ENCODE data around the gene P2RX3.

Gene P2RX3

GRCh38 chr11:57403802-57404147 lies 65.6 kb downstream of the P2RX3 start:
- Histone ChIP-seq H3K9ac (no peak overlapping the region), H3K4me3 (no peak overlapping the region), H3K9me3 (no peaks in the 10 kb centered on the region), H4K20me1 (peaks cover 28% of the 10 kb centered on the region), H3K27ac (no peak overlapping the region), H3K4me2 (no peak overlapping the region), H3K36me3 (peaks cover 59% of the 10 kb centered on the region), H3K27me3 (no peaks in the 10 kb centered on the region), H3K4me1 (peaks cover 35% of the 10 kb centered on the region)
- TF ChIP-seq Cebpa-rat (IDR thresholded peaks at IDR 0.05) = no peak

DNA sequence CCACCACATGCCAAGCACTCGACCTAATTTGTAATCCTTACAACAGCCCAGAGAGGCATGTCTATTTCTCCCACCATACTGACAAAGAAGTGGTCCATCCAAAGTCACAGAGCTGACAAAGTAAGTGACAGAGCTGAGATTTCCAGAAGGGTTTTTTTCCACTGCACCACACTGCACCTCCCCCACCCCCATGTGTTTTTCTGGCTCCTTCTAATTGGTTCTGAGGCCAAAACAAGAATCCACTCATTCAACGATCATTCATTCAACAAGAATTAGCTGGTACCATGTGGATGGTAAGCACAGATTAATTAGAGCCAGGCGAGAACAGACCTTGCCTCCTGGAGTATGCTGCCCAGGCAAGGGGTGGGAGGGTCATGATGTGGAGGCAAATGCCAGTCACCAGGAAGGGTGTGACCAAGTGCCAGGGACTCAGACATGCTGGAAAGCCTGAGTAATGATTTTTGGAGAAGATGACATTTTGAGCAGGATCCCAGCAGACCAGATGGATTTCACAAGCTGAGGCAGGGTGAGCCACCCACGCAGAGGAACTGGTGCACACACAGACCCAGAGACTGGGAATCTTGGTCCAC lies 67.2 kb downstream of the P2RX3 start:
- Histone ChIP-seq H3K27me3 (no peaks in the 10 kb centered on the region), H3K4me1 (peaks cover 51% of the 10 kb centered on the region), H3K27ac (no peak overlapping the region), H3K4me3 (no peak overlapping the region), H3K36me3 (peaks cover 74% of the 10 kb centered on the region), H3K9ac (no peak overlapping the region), H3K9me3 (no peaks in the 10 kb centered on the region), H3K4me2 (peak overlapping the region; percentile 68), H4K20me1 (peaks cover 44% of the 10 kb centered on the region)
- no peak for TF ChIP-seq Cebpa-rat (IDR thresholded peaks at IDR 0.05)

DNA sequence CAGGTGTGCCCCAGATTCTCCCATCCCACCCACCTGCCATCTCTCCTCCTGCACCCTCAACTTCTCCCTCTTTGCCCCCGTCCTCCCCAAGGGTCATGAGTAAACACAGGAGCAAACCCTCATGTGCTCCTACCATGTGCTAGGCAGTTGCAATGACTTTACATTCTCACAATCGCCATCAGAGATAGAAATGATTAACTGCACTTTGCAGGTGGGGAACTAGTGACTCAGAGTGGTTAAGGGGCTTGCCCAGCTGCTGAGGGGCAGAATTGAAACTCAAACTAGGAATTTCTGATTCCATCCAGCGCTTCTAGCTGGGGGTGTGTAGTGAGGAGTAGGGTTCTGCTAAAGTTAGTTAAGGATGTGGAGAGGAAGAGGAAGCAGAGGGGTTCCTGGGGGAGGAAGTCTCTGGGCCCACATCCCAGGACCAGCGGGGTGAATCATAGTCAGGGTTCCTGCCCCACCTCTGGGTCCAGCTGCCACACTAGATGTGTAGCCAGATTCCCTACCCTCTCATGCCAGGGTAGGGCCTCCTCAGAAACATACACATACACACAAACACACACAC lies 68.3 kb downstream of the P2RX3 start:
- Histone ChIP-seq H3K4me3 (no peak overlapping the region), H4K20me1 (peaks cover 48% of the 10 kb centered on the region), H3K4me2 (peak overlapping the region; percentile 68), H3K9ac (peak overlapping the region; percentile 22; the same call in 1 of the 2 replicates), H3K27me3 (no peaks in the 10 kb centered on the region), H3K4me1 (peaks cover 55% of the 10 kb centered on the region), H3K36me3 (peaks cover 84% of the 10 kb centered on the region), H3K27ac (peak overlapping the region; percentile 58), H3K9me3 (peaks cover 9% of the 10 kb centered on the region)
- TF ChIP-seq Cebpa-rat (IDR thresholded peaks at IDR 0.05) = no peak

GRCh38 chr11:57407010-57407920 lies 69.1 kb downstream of the P2RX3 start:
- peaks cover 53% of the 10 kb centered on the region for H4K20me1 ChIP-seq
- peak overlapping the region; percentile 22; the same call in 1 of the 2 replicates for H3K9ac ChIP-seq
- H3K4me1 ChIP-seq = peaks cover 55% of the 10 kb centered on the region
- H3K4me2 ChIP-seq = peak overlapping the region; percentile 68
- H3K27me3 ChIP-seq = no peaks in the 10 kb centered on the region
- no peak for TF ChIP-seq Cebpa-rat (IDR thresholded peaks at IDR 0.05)
- peaks cover 10% of the 10 kb centered on the region for H3K9me3 ChIP-seq
- H3K27ac ChIP-seq = peak overlapping the region; percentile 58
- H3K36me3 ChIP-seq = peaks cover 93% of the 10 kb centered on the region
- no peak overlapping the region for H3K4me3 ChIP-seq

GRCh38 chr11:57407941-57408475 lies 69.9 kb downstream of the P2RX3 start:
- no peak overlapping the region for H3K4me3 ChIP-seq
- peaks cover 94% of the 10 kb centered on the region for H3K36me3 ChIP-seq
- H3K4me2 ChIP-seq = peak overlapping the region; percentile 68
- H4K20me1 ChIP-seq = peaks cover 60% of the 10 kb centered on the region
- no peak overlapping the region for H3K27ac ChIP-seq
- no peak for TF ChIP-seq Cebpa-rat (IDR thresholded peaks at IDR 0.05)
- no peaks in the 10 kb centered on the region for H3K27me3 ChIP-seq
- H3K4me1 ChIP-seq = peaks cover 55% of the 10 kb centered on the region
- no peak overlapping the region for H3K9ac ChIP-seq
- H3K9me3 ChIP-seq = peaks cover 18% of the 10 kb centered on the region

DNA sequence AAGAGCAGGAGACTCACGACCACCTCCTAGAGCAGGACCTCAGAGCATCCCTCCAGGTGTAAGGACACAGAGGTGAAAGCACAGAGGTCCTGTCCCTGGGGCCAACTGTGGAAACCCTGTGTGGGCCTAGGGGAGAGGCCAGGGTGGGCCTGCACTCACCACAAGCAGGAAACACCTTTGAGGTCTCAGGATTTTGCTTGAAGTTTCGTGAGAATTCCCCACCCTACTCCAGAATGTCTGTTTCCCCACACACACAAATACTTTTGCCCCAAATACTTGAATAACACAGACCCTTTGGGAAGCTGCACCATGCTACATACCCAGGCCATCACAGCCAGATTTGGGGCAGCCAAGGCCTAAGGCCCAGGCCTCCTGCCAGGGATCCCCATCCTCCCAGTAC lies 70.6 kb downstream of the P2RX3 start:
- Histone ChIP-seq H3K36me3 (peaks cover 99% of the 10 kb centered on the region), H3K27ac (peak overlapping the region; percentile 72), H3K4me3 (no peak overlapping the region), H3K4me2 (peak overlapping the region; percentile 62), H3K27me3 (no peaks in the 10 kb centered on the region), H3K9ac (peak overlapping the region; percentile 54; the same call in 1 of the 2 replicates), H3K4me1 (peaks cover 55% of the 10 kb centered on the region), H4K20me1 (peaks cover 68% of the 10 kb centered on the region), H3K9me3 (peaks cover 24% of the 10 kb centered on the region)
- no peak for TF ChIP-seq Cebpa-rat (IDR thresholded peaks at IDR 0.05)

GRCh38 chr11:57409321-57410100 lies 71.4 kb downstream of the P2RX3 start:
- Histone ChIP-seq H3K27ac (peak overlapping the region; percentile 72), H3K9me3 (peaks cover 29% of the 10 kb centered on the region), H3K9ac (peak overlapping the region; percentile 54; the same call in 1 of the 2 replicates), H3K4me2 (peak overlapping the region; percentile 62), H3K27me3 (no peaks in the 10 kb centered on the region), H4K20me1 (peaks cover 75% of the 10 kb centered on the region), H3K36me3 (peaks cover 99% of the 10 kb centered on the region), H3K4me3 (no peak overlapping the region), H3K4me1 (peaks cover 55% of the 10 kb centered on the region)
- no peak for TF ChIP-seq Cebpa-rat (IDR thresholded peaks at IDR 0.05)

- Histone ChIP-seq H3K9ac (no peak overlapping the region), H3K4me3 (no peak overlapping the region), H3K4me1 (peaks cover 54% of the 10 kb centered on the region), H3K27me3 (no peaks in the 10 kb centered on the region), H3K36me3 (peaks cover 99% of the 10 kb centered on the region), H3K4me2 (peak overlapping the region; percentile 62; the same call in 1 of the 2 replicates), H4K20me1 (peaks cover 83% of the 10 kb centered on the region), H3K9me3 (peaks cover 34% of the 10 kb centered on the region), H3K27ac (no peak overlapping the region)
- no peak for TF ChIP-seq Cebpa-rat (IDR thresholded peaks at IDR 0.05)
Measured at GRCh38 chr11:57410287-57410686, 72.1 kb downstream of the P2RX3 start.

GRCh38 chr11:57413681-57414080 lies 75.5 kb downstream of the P2RX3 start:
- Histone ChIP-seq H3K9ac (no peak overlapping the region), H3K4me1 (peaks cover 20% of the 10 kb centered on the region), H3K4me2 (no peak overlapping the region), H3K4me3 (no peak overlapping the region), H3K27me3 (no peaks in the 10 kb centered on the region), H3K27ac (no peak overlapping the region), H4K20me1 (peaks cover 90% of the 10 kb centered on the region), H3K36me3 (peaks cover 100% of the 10 kb centered on the region), H3K9me3 (peaks cover 34% of the 10 kb centered on the region)
- TF ChIP-seq Cebpa-rat (IDR thresholded peaks at IDR 0.05) = no peak

All from BLaER1 (cell line).